ENCODE measurements around the gene BSN.

DNA sequence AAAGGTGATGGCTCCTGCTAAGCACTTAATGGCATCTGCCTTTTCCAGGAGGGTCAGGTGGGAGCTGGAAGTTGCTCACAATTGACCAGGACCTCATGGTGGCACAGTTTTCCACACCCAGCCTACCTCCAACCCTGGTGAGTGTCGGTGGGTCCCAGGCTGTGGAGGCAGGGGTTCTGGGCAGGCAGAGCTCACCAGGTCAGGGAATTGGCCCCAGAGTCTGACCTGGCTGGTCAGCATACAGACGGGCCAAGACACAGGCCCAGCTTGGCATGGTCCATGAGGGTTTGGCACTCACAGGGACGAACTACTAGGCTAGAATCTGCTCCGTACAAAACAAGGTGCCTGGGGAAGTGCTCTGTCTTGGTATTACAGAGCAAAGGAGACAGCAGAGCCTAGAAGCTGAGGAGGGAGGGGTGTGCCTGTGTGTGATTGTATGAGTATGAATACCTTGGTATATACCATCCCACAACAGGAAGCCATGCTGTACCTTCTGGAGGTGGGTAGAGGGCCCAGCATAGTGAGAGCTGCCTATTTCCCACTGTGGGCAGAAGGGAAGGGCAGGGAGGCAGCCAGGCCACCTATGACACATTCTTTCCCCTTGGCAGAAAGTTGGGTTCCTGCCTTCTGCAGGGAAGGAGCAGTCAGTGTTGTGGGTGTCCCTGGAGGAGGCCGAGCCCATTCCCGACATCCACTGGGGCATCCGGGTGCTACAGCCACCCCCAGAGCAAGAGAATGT is 126.4 kb downstream of the BSN start:
- TF ChIP-seq ZNF114 (CRISPR knock-in tag; IDR thresholded peaks at IDR 0.05), result no peak
- TF ChIP-seq, protein P1, sequence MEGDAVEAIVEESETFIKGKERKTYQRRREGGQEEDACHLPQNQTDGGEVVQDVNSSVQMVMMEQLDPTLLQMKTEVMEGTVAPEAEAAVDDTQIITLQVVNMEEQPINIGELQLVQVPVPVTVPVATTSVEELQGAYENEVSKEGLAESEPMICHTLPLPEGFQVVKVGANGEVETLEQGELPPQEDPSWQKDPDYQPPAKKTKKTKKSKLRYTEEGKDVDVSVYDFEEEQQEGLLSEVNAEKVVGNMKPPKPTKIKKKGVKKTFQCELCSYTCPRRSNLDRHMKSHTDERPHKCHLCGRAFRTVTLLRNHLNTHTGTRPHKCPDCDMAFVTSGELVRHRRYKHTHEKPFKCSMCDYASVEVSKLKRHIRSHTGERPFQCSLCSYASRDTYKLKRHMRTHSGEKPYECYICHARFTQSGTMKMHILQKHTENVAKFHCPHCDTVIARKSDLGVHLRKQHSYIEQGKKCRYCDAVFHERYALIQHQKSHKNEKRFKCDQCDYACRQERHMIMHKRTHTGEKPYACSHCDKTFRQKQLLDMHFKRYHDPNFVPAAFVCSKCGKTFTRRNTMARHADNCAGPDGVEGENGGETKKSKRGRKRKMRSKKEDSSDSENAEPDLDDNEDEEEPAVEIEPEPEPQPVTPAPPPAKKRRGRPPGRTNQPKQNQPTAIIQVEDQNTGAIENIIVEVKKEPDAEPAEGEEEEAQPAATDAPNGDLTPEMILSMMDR (conservative IDR thresholded peaks at IDR 0.05; ENCODE audit: low read depth in 2 of 2), result no peak
- no peak for TF ChIP-seq EZH2 (IDR thresholded peaks at IDR 0.05; ENCODE audit: low read depth, unreplicated experiment)
- no peak for TF ChIP-seq POLR2AphosphoS5 (IDR thresholded peaks at IDR 0.05; ENCODE audit: low read depth)
- TF ChIP-seq NANOG (IDR thresholded peaks at IDR 0.05; ENCODE audit: borderline replicate concordance), result no peak
